Lung (tissue), 12 donors: ENCODE measurements around the gene CENPA. TPM values are rescaled to one million over a fixed set of nuclear protein-coding genes. Genes with fewer than 3 reads are reported as not detected.

Experiments used
- ATAC-seq: fragments of 200-7000 bp; cut with Tn5 transposase; one replicate; pipeline ENCODE4 v1.9.1; 2020; ENCODE audit warnings: moderate number of reproducible peaks; ENCODE audit not compliant: insufficient read depth, low FRiP score
- DNase-seq, 3 donors: peaks; one replicate each; pipeline ENCODE4 v3.0.0-alpha.2; 2013 to 2017
- H3K27ac ChIP-seq, 2 donors: one replicate each; pipeline ENCODE4 v1.5.1; 2013; ENCODE audit warnings: mild to moderate bottlenecking in 2 of 2, moderate library complexity in 2 of 2, control low read depth in 1 of 2, inconsistent platforms in 1 of 2, low read depth in 1 of 2, low read length in 1 of 2
- H3K27me3 ChIP-seq, 3 donors: one replicate each; pipeline ENCODE4 v1.5.1; 2013; ENCODE audit warnings: low read length in 2 of 3; ENCODE audit not compliant: control insufficient read depth in 3 of 3, insufficient read depth in 3 of 3
- H3K36me3 ChIP-seq, 4 donors: one replicate each; pipeline ENCODE4 v1.5.1; 2013; ENCODE audit warnings: low read length in 4 of 4, mild to moderate bottlenecking in 1 of 4, moderate library complexity in 1 of 4; ENCODE audit not compliant: control insufficient read depth in 4 of 4, insufficient read depth in 4 of 4
- H3K4me1 ChIP-seq, 5 donors: one replicate each; pipeline ENCODE4 v1.5.1; 2013; ENCODE audit warnings: low read length in 5 of 5, mild to moderate bottlenecking in 2 of 5, moderate library complexity in 1 of 5; ENCODE audit not compliant: control insufficient read depth in 5 of 5, insufficient read depth in 5 of 5
- H3K4me3 ChIP-seq: one replicate; pipeline ENCODE4 v1.5.1; 2013; ENCODE audit warnings: mild to moderate bottlenecking, control low read depth, moderate library complexity
- H3K9ac ChIP-seq, 2 donors: one replicate each; pipeline ENCODE4 v1.5.1; 2013; ENCODE audit warnings: low read length in 2 of 2, control low read depth in 1 of 2; ENCODE audit not compliant: insufficient read depth in 1 of 2
- H3K9me3 ChIP-seq, 4 donors: one replicate each; pipeline ENCODE4 v1.5.1; 2013; ENCODE audit warnings: low read length in 3 of 4, mild to moderate bottlenecking in 1 of 4, moderate library complexity in 1 of 4; ENCODE audit not compliant: control insufficient read depth in 4 of 4, insufficient read depth in 3 of 4
- CTCF ChIP-seq: IDR thresholded peaks from 2 replicates; pipeline ENCODE4 v1.5.1; 2012; ENCODE audit warnings: mild to moderate bottlenecking; ENCODE audit errors: control extremely low read depth, extremely low read depth
- WGBS, 2 donors: extraction: QIAGEN DNeasy Blood & Tissue Kit; methylation state at CpG; one replicate each; pipeline ENCODE4 v1.1.7; 2013; 5-methylcytosine and 5-hydroxymethylcytosine counted together
- polyA plus RNA-seq, 2 donors: library from polyadenylated mRNA; stranded (reverse); fragments of 200-250 nt; gene quantifications; one replicate each; pipeline ENCODE4 v1.2.1, GENCODE V29; 2013
- total RNA-seq, 2 donors: library from RNA; depleted of rRNA in 1 of 2; stranded (reverse); fragments of >200 nt in 1 of 2; gene quantifications; one replicate each; pipeline ENCODE4 v1.2.1, GENCODE V29; 2014 to 2021
- donor health status: control.
- donor health status: control.
- donor health status: Bipolar disorder and iron deficiency.
- donor health status: healthy.
- donor health status: DM: yes; HTN: yes; CAD: no.

CENPA gene
- total and polyA plus RNA-seq, 4 donors = 0.71 to 1.5 (median 0.95) TPM

GRCh38 chr2:26739514-26739913 is 46.3 kb upstream of the CENPA start:
- H3K9me3 ChIP-seq = no peaks in the 10 kb centered on the region
- H3K4me1 ChIP-seq = peaks cover 0 to 29% (median 15%) of the 10 kb centered on the region in 5 donors
- DNase-seq = no peak
- H3K36me3 ChIP-seq = no peaks in the 10 kb centered on the region
- no peak overlapping the region for H3K9ac ChIP-seq
- no peaks in the 10 kb centered on the region for H3K27me3 ChIP-seq
- TF ChIP-seq CTCF = no peak
- H3K4me3 ChIP-seq = no peak overlapping the region
- no peak for ATAC-seq
- 96 to 98% methylated on average over 7 of the region's 7 CpGs for WGBS, 2 donors
- no peak overlapping the region for H3K27ac ChIP-seq

GRCh38 chr2:26740346-26740745 is 45.5 kb upstream of the CENPA start:
- DNase-seq = peak in 1 of 3 donors; percentile 58
- Histone ChIP-seq H3K27me3 (no peaks in the 10 kb centered on the region), H3K4me1 (peaks cover 0 to 29% (median 19%) of the 10 kb centered on the region in 5 donors), H3K36me3 (no peaks in the 10 kb centered on the region), H3K27ac (no peak overlapping the region), H3K4me3 (no peak overlapping the region), H3K9me3 (no peaks in the 10 kb centered on the region), H3K9ac (no peak overlapping the region)
- WGBS, 2 donors = 77 to 83% methylated on average over 6 of the region's 6 CpGs
- no peak for TF ChIP-seq CTCF
- no peak for ATAC-seq

- WGBS, 2 donors = 26 to 58% methylated on average over 8 of the region's 8 CpGs
- H3K9me3 ChIP-seq = no peaks in the 10 kb centered on the region
- no peak for ATAC-seq
- H3K4me3 ChIP-seq = no peak overlapping the region
- no peaks in the 10 kb centered on the region for H3K27me3 ChIP-seq
- TF ChIP-seq CTCF = no peak
- H3K36me3 ChIP-seq = no peaks in the 10 kb centered on the region
- DNase-seq = peak; percentile 78 to 87 (median 79)
- H3K27ac ChIP-seq = no peak overlapping the region
- H3K9ac ChIP-seq = no peak overlapping the region
- H3K4me1 ChIP-seq = peaks cover 0 to 30% (median 21%) of the 10 kb centered on the region in 5 donors
These were observed 45.0 kb upstream of the CENPA start for GRCh38 chr2:26740890-26741302.
